HepG2 (cell line): ENCODE data around the gene DRC3. TPM values are rescaled to one million over a fixed set of nuclear protein-coding genes. Genes with fewer than 3 reads are reported as not detected.

ENCODE experiments used
- ATAC-seq: fragments of 200-7000 bp; cut with Tn5 transposase; 3 replicates; pipeline ENCODE4 v1.9.1; 2020; ENCODE audit warnings: mild to moderate bottlenecking, moderate library complexity
- BruUV-seq: library from RNA; stranded (reverse); fragments of 400-500 nt; replicated peaks from 2 replicates; lab custom pipeline; 2021; lab: Mats Ljungman, UMichigan
- CTCF ChIA-PET: fragments of 300-600 bp; formaldehyde crosslinking; extraction: SDS; loops from one replicate; lab custom pipeline; 2021; ENCODE audit warnings: low total read pairs, inconsistent platforms, low intra/inter-chr PET ratio; lab: Yijun Ruan, JAX
- POLR2A ChIA-PET: fragments of 350-600 bp; sonication (Branson Sonifier 250); formaldehyde crosslinking; loops from one replicate; lab custom pipeline; 2020; ENCODE audit warnings: antibody characterized with exemption, inconsistent platforms; lab: Yijun Ruan, JAX
- DNase-seq: peaks from one replicate; pipeline ENCODE4 v3.0.0-alpha.2; 2015; ENCODE audit warnings: low spot score
- FAIRE-seq: peaks from 3 replicates; lab custom pipeline; 2011; peaks lifted over from hg19 to GRCh38; lab: Jason Lieb, UNC
- H2AFZ ChIP-seq: one replicate; pipeline ENCODE4 v1.6.1; 2011; ENCODE audit warnings: low read length, inconsistent platforms
- H3K27ac ChIP-seq: fragments of 300-600 bp; 3 replicates; pipeline ENCODE4 v1.8.0; 2011; ENCODE audit warnings: mixed run types, mild to moderate bottlenecking, mixed read lengths, low read length, inconsistent platforms; ENCODE audit not compliant: insufficient read depth; ENCODE audit errors: extremely low read length
- H3K27me3 ChIP-seq, 2 experiments: fragments of 200-600 bp in 1 of 2; 2 replicates in 1 of 2; 3 replicates in 1 of 2; pipeline versions ENCODE4 v1.6.0 to v1.8.0; 2011; ENCODE audit warnings: low read length in 2 of 2, mild to moderate bottlenecking in 2 of 2, moderate library complexity in 2 of 2, inconsistent platforms in 1 of 2; ENCODE audit not compliant: insufficient read depth in 2 of 2, control insufficient read depth in 1 of 2
- H3K36me3 ChIP-seq, 2 experiments: fragments of 200-600 bp in 1 of 2; replicated peaks in 1 of 2; 2 replicates in 1 of 2; 3 replicates in 1 of 2; pipeline versions ENCODE4 v1.5.1 to v1.8.0; 2011; ENCODE audit warnings: low read length in 2 of 2, inconsistent platforms in 1 of 2; ENCODE audit not compliant: insufficient read depth in 2 of 2, control insufficient read depth in 1 of 2
- H3K4me1 ChIP-seq: 2 replicates; pipeline ENCODE4 v1.5.1; 2012; ENCODE audit warnings: low read length, inconsistent platforms; ENCODE audit not compliant: insufficient read depth
- H3K4me2 ChIP-seq: 2 replicates; pipeline ENCODE4 v1.6.0; 2011; ENCODE audit warnings: low read depth, low read length, inconsistent platforms
- H3K4me3 ChIP-seq, 3 experiments: fragments of 200-600 bp in 1 of 3; sonication (generic), shearing (Covaris generic) in 1 of 3; replicated peaks in 1 of 3; 2 replicates each; pipeline ENCODE4 v1.5.1; 2011 to 2016; ENCODE audit warnings: low read length in 3 of 3, inconsistent platforms in 2 of 3, low read depth in 2 of 3, mild to moderate bottlenecking in 2 of 3, control low read depth in 1 of 3, mixed read lengths in 1 of 3; ENCODE audit not compliant: insufficient read depth in 1 of 3
- H3K79me2 ChIP-seq: one replicate; pipeline ENCODE4 v1.6.1; 2011; ENCODE audit warnings: low read length, inconsistent platforms; ENCODE audit not compliant: insufficient read depth
- H3K9ac ChIP-seq: 2 replicates; pipeline ENCODE4 v1.6.0; 2011; ENCODE audit warnings: mild to moderate bottlenecking, low read depth, low read length, inconsistent platforms; ENCODE audit not compliant: insufficient read depth
- H3K9me3 ChIP-seq: 2 replicates; pipeline ENCODE4 v1.5.1; 2012; ENCODE audit warnings: mild to moderate bottlenecking, low read length
- H4K20me1 ChIP-seq: 2 replicates; pipeline ENCODE4 v1.6.0; 2011; ENCODE audit warnings: inconsistent platforms, mild to moderate bottlenecking, low read length, moderate library complexity; ENCODE audit not compliant: insufficient read depth
- ETS1 ChIP-seq: sonication (generic); formaldehyde crosslinking; IDR thresholded peaks from 2 replicates; pipeline ENCODE4 v1.4.0; 2020; ENCODE audit warnings: missing genetic modification reagents
- GTF3A ChIP-seq: sonication (generic); formaldehyde crosslinking; conservative IDR thresholded peaks from 2 replicates; pipeline ENCODE4 v1.4.0; 2020; ENCODE audit warnings: mild to moderate bottlenecking, missing genetic modification reagents
- HINFP ChIP-seq: sonication (generic); formaldehyde crosslinking; IDR thresholded peaks from 2 replicates; pipeline ENCODE4 v1.4.0; 2020; ENCODE audit warnings: low read depth, mild to moderate bottlenecking, missing genetic modification reagents
- MAF1 ChIP-seq: sonication (generic); formaldehyde crosslinking; IDR thresholded peaks from 2 replicates; pipeline ENCODE4 v1.5.0; 2020; ENCODE audit warnings: missing genetic modification reagents, borderline replicate concordance
- MXD3 ChIP-seq: IDR thresholded peaks from 2 replicates; pipeline ENCODE4 v1.6.1; 2016; ENCODE audit warnings: mild to moderate bottlenecking, missing biosample characterization, missing genetic modification reagents
- RBM22 ChIP-seq: fragments of 200-400 bp; formaldehyde crosslinking; optimal IDR thresholded peaks from 2 replicates; pipeline ENCODE3; 2017; ENCODE audit warnings: mild to moderate bottlenecking, low read length, moderate library complexity
- TSC22D2 ChIP-seq: sonication (generic); formaldehyde crosslinking; IDR thresholded peaks from 2 replicates; pipeline ENCODE4 v1.5.1; 2020; ENCODE audit warnings: missing genetic modification reagents, mild to moderate bottlenecking, borderline replicate concordance
- U2AF2 ChIP-seq: fragments of 200-400 bp; formaldehyde crosslinking; IDR thresholded peaks from 2 replicates; pipeline ENCODE4 v1.6.1; 2017; ENCODE audit warnings: low read depth, mild to moderate bottlenecking, low read length
- ZNF18 ChIP-seq: sonication (generic); formaldehyde crosslinking; IDR thresholded peaks from 2 replicates; pipeline ENCODE4 v1.8.0; 2022; ENCODE audit warnings: mild to moderate bottlenecking, missing genetic modification reagents; ENCODE audit not compliant: insufficient replicate concordance
- ZNF792 ChIP-seq: IDR thresholded peaks from 2 replicates; pipeline ENCODE4 v1.6.1; 2016
- ZSCAN30 ChIP-seq: sonication (generic); formaldehyde crosslinking; IDR thresholded peaks from 2 replicates; pipeline ENCODE4 v1.5.0; 2020; ENCODE audit warnings: mild to moderate bottlenecking, missing genetic modification reagents
- WGBS: methylation state at CpG from one replicate; pipeline ENCODE4 v1.1.6; 2017; ENCODE audit warnings: low lambda C conversion rate; 5-methylcytosine and 5-hydroxymethylcytosine counted together
- in situ Hi-C: cut with HindIII; loops from 2 replicates; pipeline ENCODE4 v1.10.0; 2017; ENCODE audit warnings: low pct_unique_long_range_greater_than_20kb; ENCODE audit not compliant: extremely low pct_ligation_motif_present
- intact Hi-C: fragments of 100-400 bp; cut with micrococcal nuclease; formaldehyde crosslinking; loops from one replicate; pipeline ENCODE4 v1.10.0; 2022; ENCODE audit not compliant: unreplicated experiment
- polyA plus RNA-seq, 8 experiments: library from polyadenylated mRNA; depleted of rRNA in 3 of 8; stranded (reverse) in 7 of 8; unstranded in 1 of 8; fragments of >200 nt; fragmentation: Illumina TruSeq in 4 of 8; extraction: Trizol in 4 of 8; gene quantifications; 2 replicates each; pipeline versions ENCODE4 v1.2.1 to v1.2.3, GENCODE V29; 2011 to 2016; ENCODE audit warnings: low read depth in 4 of 8, missing spikeins in 1 of 8, mixed read lengths in 1 of 8; ENCODE audit not compliant: insufficient read depth in 1 of 8
- total RNA-seq, 5 experiments: library from RNA; depleted of rRNA; stranded (reverse); fragments of >200 nt; fragmentation: Illumina TruSeq; extraction: Trizol; gene quantifications; 2 replicates each; pipeline ENCODE4 v1.2.3, GENCODE V29; 2016; ENCODE audit warnings: low read depth in 1 of 5

The DRC3 gene
- total and polyA plus RNA-seq, 2 of the 13 experiments (the other 11 are each of a cell fraction or from before 2014, with no cell fraction given) = 0.53 to 0.87 TPM

- no peaks in the 10 kb centered on the region for H3K36me3 ChIP-seq
Observed at GRCh38 chr17:17937958-17938357, 34.7 kb upstream of the DRC3 start.

More at GRCh38 chr17:17937958-17938357, 34.7 kb upstream of the DRC3 start:
- Histone ChIP-seq H3K4me3 (no peak overlapping the region), H2AFZ (no peak overlapping the region), H4K20me1 (no peaks in the 10 kb centered on the region), H3K4me1 (peaks cover 51% of the 10 kb centered on the region), H3K9me3 (no peaks in the 10 kb centered on the region), H3K9ac (no peak overlapping the region), H3K4me2 (no peak overlapping the region), H3K27ac (no peak overlapping the region), H3K79me2 (no peaks in the 10 kb centered on the region), H3K27me3 (no peaks in the 10 kb centered on the region)
- no peak for ATAC-seq
- TF ChIP-seq U2AF2 (no peak), ZSCAN30 (CRISPR knock-in tag) (no peak), HINFP (CRISPR knock-in tag) (no peak), ZNF792 (CRISPR knock-in tag) (no peak), RBM22 (no peak), ZNF18 (CRISPR knock-in tag) (no peak), MXD3 (CRISPR knock-in tag) (no peak), MAF1 (CRISPR knock-in tag) (no peak), TSC22D2 (no peak), GTF3A (CRISPR knock-in tag) (no peak), ETS1 (no peak)
- in situ Hi-C loops (no loop called here), intact Hi-C loops (no loop called here)
- no peak for FAIRE-seq
- WGBS = 97% methylated on average over 5 of the region's 5 CpGs
- no peak for DNase-seq
- no TSS peak for BruUV-seq
- ChIA-PET CTCF (no interaction called here), POLR2A (no interaction called here)
